Thoracic aorta (tissue), 2 donors: ENCODE measurements around the gene WNK1. TPM values are rescaled to one million over a fixed set of nuclear protein-coding genes. Genes with fewer than 3 reads are reported as not detected.
A peak's percentile ranks its signal among the peaks of the same experiment; 100 is the strongest.

Experiments used
- ATAC-seq: fragments of 150-250 bp; one replicate; pipeline ENCODE4 v1.8.0; 2017; ENCODE audit warnings: low read depth; ENCODE audit not compliant: insufficient number of reproducible peaks, low FRiP score
- DNase-seq: peaks from one replicate; pipeline ENCODE4 v3.0.0-alpha.2; 2020; ENCODE audit warnings: low spot score
- H3K27ac ChIP-seq, 2 donors: fragments of 200-600 bp; sonication (generic); 1 replicate in 1 of 2; 2 replicates in 1 of 2; pipeline ENCODE4 v1.5.1; 2016; ENCODE audit warnings: mild to moderate bottlenecking in 2 of 2, moderate library complexity in 2 of 2
- H3K27me3 ChIP-seq: fragments of 200-600 bp; sonication (generic); replicated peaks from 2 replicates; pipeline ENCODE4 v1.6.0; 2016; ENCODE audit warnings: mild to moderate bottlenecking; ENCODE audit not compliant: insufficient read depth
- H3K36me3 ChIP-seq: fragments of 200-600 bp; sonication (generic); one replicate; pipeline ENCODE4 v1.5.1; 2016
- H3K4me1 ChIP-seq, 2 donors: fragments of 200-600 bp; sonication (generic); 1 replicate in 1 of 2; 2 replicates in 1 of 2; pipeline versions ENCODE4 v1.5.1 to v1.6.0; 2016; ENCODE audit warnings: low read depth in 2 of 2, mild to moderate bottlenecking in 1 of 2; ENCODE audit not compliant: control insufficient read depth in 1 of 2
- H3K4me3 ChIP-seq: fragments of 200-600 bp; sonication (generic); 2 replicates; pipeline ENCODE4 v1.5.1; 2016; ENCODE audit warnings: mild to moderate bottlenecking
- H3K9me3 ChIP-seq: fragments of 200-600 bp; sonication (generic); 2 replicates; pipeline ENCODE4 v1.5.1; 2016
- total RNA-seq, 2 donors: library from RNA; depleted of rRNA; stranded (reverse); fragments of >200 nt; gene quantifications; one replicate each; pipeline versions ENCODE4 v1.1.0 to v1.2.3, GENCODE V29; 2016
- TF ChIP-seq, protein P1 (sequence below): fragments of 200-600 bp; sonication (generic); IDR thresholded peaks from one replicate; pipeline ENCODE4 v1.5.1; 2019; ENCODE audit warnings: antibody characterized with exemption

WNK1 gene
- total RNA-seq, 2 donors from 2014 or later, result 191 to 197 TPM

DNA sequence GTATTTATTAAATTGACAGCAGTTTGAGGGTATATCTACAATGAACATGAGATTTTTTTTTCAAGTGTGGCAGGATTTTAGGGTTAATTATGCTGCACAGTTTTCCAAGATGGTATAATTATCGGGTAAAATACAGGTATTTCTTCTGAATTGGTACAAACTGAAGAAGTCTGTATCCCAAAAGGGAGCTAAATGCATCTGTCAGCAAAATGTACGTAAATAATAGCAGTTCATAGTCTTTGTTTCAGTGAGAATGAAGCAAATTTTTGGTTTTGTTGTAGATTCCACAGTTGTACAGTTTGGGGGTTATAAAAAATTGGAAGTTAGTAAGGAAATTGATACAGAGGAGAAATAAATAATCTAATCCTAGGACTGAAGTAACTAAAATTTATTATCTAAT, 133.8 kb downstream of the WNK1 start:
- H3K27me3 ChIP-seq, result no peaks in the 10 kb centered on the region
- ATAC-seq (no peak), DNase-seq (no peak)
- no peaks in the 10 kb centered on the region for H3K9me3 ChIP-seq
- TF ChIP-seq, protein P1, sequence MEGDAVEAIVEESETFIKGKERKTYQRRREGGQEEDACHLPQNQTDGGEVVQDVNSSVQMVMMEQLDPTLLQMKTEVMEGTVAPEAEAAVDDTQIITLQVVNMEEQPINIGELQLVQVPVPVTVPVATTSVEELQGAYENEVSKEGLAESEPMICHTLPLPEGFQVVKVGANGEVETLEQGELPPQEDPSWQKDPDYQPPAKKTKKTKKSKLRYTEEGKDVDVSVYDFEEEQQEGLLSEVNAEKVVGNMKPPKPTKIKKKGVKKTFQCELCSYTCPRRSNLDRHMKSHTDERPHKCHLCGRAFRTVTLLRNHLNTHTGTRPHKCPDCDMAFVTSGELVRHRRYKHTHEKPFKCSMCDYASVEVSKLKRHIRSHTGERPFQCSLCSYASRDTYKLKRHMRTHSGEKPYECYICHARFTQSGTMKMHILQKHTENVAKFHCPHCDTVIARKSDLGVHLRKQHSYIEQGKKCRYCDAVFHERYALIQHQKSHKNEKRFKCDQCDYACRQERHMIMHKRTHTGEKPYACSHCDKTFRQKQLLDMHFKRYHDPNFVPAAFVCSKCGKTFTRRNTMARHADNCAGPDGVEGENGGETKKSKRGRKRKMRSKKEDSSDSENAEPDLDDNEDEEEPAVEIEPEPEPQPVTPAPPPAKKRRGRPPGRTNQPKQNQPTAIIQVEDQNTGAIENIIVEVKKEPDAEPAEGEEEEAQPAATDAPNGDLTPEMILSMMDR, result no peak
- H3K36me3 ChIP-seq, result peaks cover 74% of the 10 kb centered on the region
- H3K4me1 ChIP-seq, result no peaks in the 10 kb centered on the region
- no peak overlapping the region for H3K27ac ChIP-seq
- H3K4me3 ChIP-seq, result no peak overlapping the region

GRCh38 chr12:894226-894625, 141.8 kb downstream of the WNK1 start:
- Histone ChIP-seq H3K27me3 (no peaks in the 10 kb centered on the region), H3K9me3 (no peaks in the 10 kb centered on the region), H3K27ac (no peak overlapping the region), H3K36me3 (peaks cover 27% of the 10 kb centered on the region), H3K4me1 (peaks cover 16 to 19% of the 10 kb centered on the region in 2 donors), H3K4me3 (no peak overlapping the region)
- DNase-seq, result no peak
- ATAC-seq, result no peak
- TF ChIP-seq, protein P1, result no peak

DNA sequence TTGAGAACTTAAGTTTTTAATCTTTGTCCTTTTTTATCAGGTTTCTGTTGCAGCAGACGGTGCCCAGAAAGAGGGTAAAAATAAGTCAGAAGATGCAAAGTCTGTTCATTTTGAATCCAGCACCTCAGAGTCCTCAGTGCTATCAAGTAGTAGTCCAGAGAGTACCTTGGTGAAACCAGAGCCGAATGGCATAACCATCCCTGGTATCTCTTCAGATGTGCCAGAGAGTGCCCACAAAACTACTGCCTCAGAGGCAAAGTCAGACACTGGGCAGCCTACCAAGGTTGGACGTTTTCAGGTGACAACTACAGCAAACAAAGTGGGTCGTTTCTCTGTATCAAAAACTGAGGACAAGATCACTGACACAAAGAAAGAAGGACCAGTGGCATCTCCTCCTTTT, 143.7 kb downstream of the WNK1 start:
- Histone ChIP-seq H3K27ac (peak overlapping the region; percentile 58 to 77), H3K27me3 (no peaks in the 10 kb centered on the region), H3K36me3 (peaks cover 24% of the 10 kb centered on the region), H3K4me1 (peaks cover 16 to 19% of the 10 kb centered on the region in 2 donors), H3K4me3 (peak overlapping the region; percentile 44), H3K9me3 (no peaks in the 10 kb centered on the region)
- DNase-seq (no peak), ATAC-seq (no peak)
- TF ChIP-seq, protein P1, result no peak

DNA sequence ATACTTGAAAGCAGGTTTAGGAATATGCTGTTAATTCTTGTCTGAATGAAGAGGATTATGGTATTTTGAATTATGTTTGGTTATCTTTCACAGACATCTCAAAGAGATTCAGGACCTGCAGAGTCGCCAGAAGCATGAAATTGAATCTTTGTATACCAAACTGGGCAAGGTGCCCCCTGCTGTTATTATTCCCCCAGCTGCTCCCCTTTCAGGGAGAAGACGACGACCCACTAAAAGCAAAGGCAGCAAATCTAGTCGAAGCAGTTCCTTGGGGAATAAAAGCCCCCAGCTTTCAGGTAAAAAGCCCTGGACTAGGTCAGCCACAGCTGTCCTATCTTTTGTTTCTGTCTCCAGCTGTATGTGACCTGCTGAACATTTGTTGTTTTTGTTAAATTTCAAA, 145.0 kb downstream of the WNK1 start:
- H3K4me1 ChIP-seq, result peaks cover 16 to 19% of the 10 kb centered on the region in 2 donors
- H3K4me3 ChIP-seq, result no peak overlapping the region
- TF ChIP-seq, protein P1, result no peak
- peaks cover 30% of the 10 kb centered on the region for H3K36me3 ChIP-seq
- no peaks in the 10 kb centered on the region for H3K9me3 ChIP-seq
- no peaks in the 10 kb centered on the region for H3K27me3 ChIP-seq
- H3K27ac ChIP-seq, result peak overlapping the region; percentile 44 to 77
- ATAC-seq (no peak), DNase-seq (no peak)

DNA sequence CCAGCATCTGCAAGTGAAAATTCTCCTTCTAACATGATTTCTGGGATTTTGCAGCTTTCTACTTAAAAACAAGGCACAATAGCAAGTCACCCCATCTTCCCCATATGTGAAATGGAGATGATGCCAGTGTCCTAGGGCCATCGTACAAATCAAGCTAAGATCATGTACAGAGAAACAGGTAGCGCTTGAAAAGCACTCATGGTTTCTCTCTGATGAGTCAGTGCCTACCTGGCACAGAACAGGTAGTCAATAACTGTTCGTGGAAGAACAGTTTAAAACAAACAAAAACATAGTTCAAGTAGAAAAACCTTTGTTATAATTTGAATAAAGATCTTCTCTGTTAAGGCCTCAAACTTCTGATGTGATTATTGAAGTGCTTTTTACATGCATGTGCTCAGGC, 150.2 kb downstream of the WNK1 start:
- Histone ChIP-seq H3K4me3 (no peak overlapping the region), H3K4me1 (peaks cover 6% of the 10 kb centered on the region in 2 donors), H3K27ac (no peak overlapping the region), H3K27me3 (no peaks in the 10 kb centered on the region), H3K9me3 (no peaks in the 10 kb centered on the region), H3K36me3 (peaks cover 50% of the 10 kb centered on the region)
- no peak for ATAC-seq
- DNase-seq, result no peak
- TF ChIP-seq, protein P1, result no peak
